CD4-positive, alpha-beta T cell (primary cell): ENCODE results near the gene TNS4. TPM values are rescaled to one million over a fixed set of nuclear protein-coding genes. Genes with fewer than 3 reads are reported as not detected.

ENCODE experiments used
- ATAC-seq: fragments of 200-7000 bp; cut with Tn5 transposase; one replicate; pipeline ENCODE4 v1.10.0; 2022; ENCODE audit warnings: mild to moderate bottlenecking; ENCODE audit not compliant: poor library complexity
- CTCF ChIA-PET: fragments of 350-600 bp; sonication (Branson Sonifier 250); formaldehyde crosslinking; loops from one replicate; lab custom pipeline; 2021; ENCODE audit warnings: antibody characterized with exemption, inconsistent platforms; lab: Charles Lee
- POLR2A ChIA-PET: fragments of 350-600 bp; sonication (Branson Sonifier 250); formaldehyde crosslinking; loops from one replicate; lab custom pipeline; 2021; ENCODE audit warnings: antibody characterized with exemption, inconsistent platforms; lab: Charles Lee
- DNase-seq, 14 experiments: peaks; one replicate each; pipeline ENCODE4 v3.0.0-alpha.2; 2013 to 2020; ENCODE audit warnings: mixed read lengths in 2 of 14
- H3K27ac ChIP-seq, 2 donors: one replicate each; pipeline versions ENCODE4 v1.5.1 to v1.7.0; 2013; ENCODE audit warnings: low read length in 2 of 2, low read depth in 1 of 2, mild to moderate bottlenecking in 1 of 2
- H3K27me3 ChIP-seq, 2 experiments: 1 replicate in 1 of 2; 2 replicates in 1 of 2; pipeline versions ENCODE4 v1.6.1 to v1.7.0; 2013; ENCODE audit warnings: low read length in 2 of 2, control low read depth in 1 of 2, mild to moderate bottlenecking in 1 of 2, moderate library complexity in 1 of 2; ENCODE audit not compliant: insufficient read depth in 2 of 2, control insufficient read depth in 1 of 2
- H3K36me3 ChIP-seq: one replicate; pipeline ENCODE4 v1.6.1; 2013; ENCODE audit warnings: low read length, control low read depth; ENCODE audit not compliant: insufficient read depth
- H3K4me1 ChIP-seq: one replicate; pipeline ENCODE4 v1.6.1; 2013; ENCODE audit warnings: low read length, control low read depth; ENCODE audit not compliant: insufficient read depth
- H3K4me3 ChIP-seq: one replicate; pipeline ENCODE4 v1.5.1; 2013; ENCODE audit warnings: mild to moderate bottlenecking, low read length, moderate library complexity
- H3K9me3 ChIP-seq, 2 experiments: 1 replicate in 1 of 2; 2 replicates in 1 of 2; pipeline versions ENCODE4 v1.6.1 to v1.7.0; 2013; ENCODE audit warnings: low read length in 2 of 2, mild to moderate bottlenecking in 2 of 2, control low read depth in 1 of 2, moderate library complexity in 1 of 2; ENCODE audit not compliant: control insufficient read depth in 1 of 2, insufficient read depth in 1 of 2
- H3K27ac Mint-ChIP-seq: one replicate; pipeline ENCODE4 v1.8.0; 2020; ENCODE audit warnings: mixed read lengths
- H3K27me3 Mint-ChIP-seq: one replicate; pipeline ENCODE4 v1.8.0; 2021; ENCODE audit warnings: mixed read lengths
- H3K36me3 Mint-ChIP-seq: one replicate; pipeline ENCODE4 v1.8.0; 2021; ENCODE audit warnings: low read depth, mixed read lengths
- H3K4me1 Mint-ChIP-seq: one replicate; pipeline ENCODE4 v1.8.0; 2021; ENCODE audit warnings: low read depth, mixed read lengths
- H3K4me3 Mint-ChIP-seq: one replicate; pipeline ENCODE4 v1.8.0; 2020; ENCODE audit warnings: mild to moderate bottlenecking, mixed read lengths
- H3K9me3 Mint-ChIP-seq: one replicate; pipeline ENCODE4 v1.8.0; 2020; ENCODE audit warnings: mixed read lengths
- intact Hi-C, 2 experiments: fragments of 100-400 bp; cut with DNase I in 1 of 2; cut with micrococcal nuclease in 1 of 2; formaldehyde crosslinking; loops; one replicate each; pipeline versions ENCODE4 v1.15.1 to v1.9.0; 2023 to 2025; cut with DNase I, micrococcal nuclease
- total RNA-seq, 174 experiments: library from RNA in 2 of 174; stranded (reverse) in 2 of 174; gene quantifications; one replicate each; pipeline ENCODE4 v1.2.3 and lab custom pipeline; 2021 to 2026
- TF ChIP-seq, protein P1 (sequence below): fragments of 200-600 bp; IDR thresholded peaks from one replicate; pipeline ENCODE4 v1.8.0; 2022; ENCODE audit warnings: antibody characterized with exemption, mild to moderate bottlenecking

Gene TNS4
- total RNA-seq, 2 experiments from 2014 or later = 3.0 to 4.2 TPM

GRCh38 chr17:40502716-40503115, 1.3 kb upstream of the TNS4 start:
- POLR2A ChIA-PET = interaction anchor here (0.6 kb wide), 1 partner anchor 58 kb away, joined by 3 read pairs; no protein-coding TSS in a partner anchor
- no peaks in the 10 kb centered on the region for H3K9me3 Mint-ChIP-seq
- Histone ChIP-seq H3K27ac (no peak overlapping the region), H3K4me3 (no peak overlapping the region), H3K9me3 (no peaks in the 10 kb centered on the region), H3K36me3 (no peaks in the 10 kb centered on the region), H3K27me3 (no peaks in the 10 kb centered on the region), H3K4me1 (no peaks in the 10 kb centered on the region)
- DNase-seq (no peak), ATAC-seq (no peak)
- no peak overlapping the region for H3K27ac Mint-ChIP-seq
- intact Hi-C loops = no loop called here
- TF ChIP-seq, protein P1, sequence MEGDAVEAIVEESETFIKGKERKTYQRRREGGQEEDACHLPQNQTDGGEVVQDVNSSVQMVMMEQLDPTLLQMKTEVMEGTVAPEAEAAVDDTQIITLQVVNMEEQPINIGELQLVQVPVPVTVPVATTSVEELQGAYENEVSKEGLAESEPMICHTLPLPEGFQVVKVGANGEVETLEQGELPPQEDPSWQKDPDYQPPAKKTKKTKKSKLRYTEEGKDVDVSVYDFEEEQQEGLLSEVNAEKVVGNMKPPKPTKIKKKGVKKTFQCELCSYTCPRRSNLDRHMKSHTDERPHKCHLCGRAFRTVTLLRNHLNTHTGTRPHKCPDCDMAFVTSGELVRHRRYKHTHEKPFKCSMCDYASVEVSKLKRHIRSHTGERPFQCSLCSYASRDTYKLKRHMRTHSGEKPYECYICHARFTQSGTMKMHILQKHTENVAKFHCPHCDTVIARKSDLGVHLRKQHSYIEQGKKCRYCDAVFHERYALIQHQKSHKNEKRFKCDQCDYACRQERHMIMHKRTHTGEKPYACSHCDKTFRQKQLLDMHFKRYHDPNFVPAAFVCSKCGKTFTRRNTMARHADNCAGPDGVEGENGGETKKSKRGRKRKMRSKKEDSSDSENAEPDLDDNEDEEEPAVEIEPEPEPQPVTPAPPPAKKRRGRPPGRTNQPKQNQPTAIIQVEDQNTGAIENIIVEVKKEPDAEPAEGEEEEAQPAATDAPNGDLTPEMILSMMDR = no peak
- CTCF ChIA-PET = no interaction called here
- H3K4me1 Mint-ChIP-seq = no peaks in the 10 kb centered on the region
- H3K4me3 Mint-ChIP-seq = no peak overlapping the region
- H3K27me3 Mint-ChIP-seq = no peaks in the 10 kb centered on the region
- H3K36me3 Mint-ChIP-seq = no peaks in the 10 kb centered on the region

- Histone ChIP-seq H3K27ac (no peak overlapping the region), H3K27me3 (no peaks in the 10 kb centered on the region), H3K36me3 (no peaks in the 10 kb centered on the region), H3K4me1 (no peaks in the 10 kb centered on the region), H3K9me3 (no peaks in the 10 kb centered on the region), H3K4me3 (no peak overlapping the region)
- Mint-ChIP-seq H3K27ac (no peak overlapping the region), H3K9me3 (no peaks in the 10 kb centered on the region), H3K4me3 (no peak overlapping the region), H3K4me1 (no peaks in the 10 kb centered on the region), H3K27me3 (no peaks in the 10 kb centered on the region), H3K36me3 (no peaks in the 10 kb centered on the region)
- ChIA-PET CTCF (no interaction called here), POLR2A (no interaction called here)
- TF ChIP-seq, protein P1 = no peak
- no peak for DNase-seq
- no peak for ATAC-seq
- intact Hi-C loops = no loop called here
Observed at GRCh38 chr17:40500709-40501108, 714 bp downstream of the TNS4 start.

DNA sequence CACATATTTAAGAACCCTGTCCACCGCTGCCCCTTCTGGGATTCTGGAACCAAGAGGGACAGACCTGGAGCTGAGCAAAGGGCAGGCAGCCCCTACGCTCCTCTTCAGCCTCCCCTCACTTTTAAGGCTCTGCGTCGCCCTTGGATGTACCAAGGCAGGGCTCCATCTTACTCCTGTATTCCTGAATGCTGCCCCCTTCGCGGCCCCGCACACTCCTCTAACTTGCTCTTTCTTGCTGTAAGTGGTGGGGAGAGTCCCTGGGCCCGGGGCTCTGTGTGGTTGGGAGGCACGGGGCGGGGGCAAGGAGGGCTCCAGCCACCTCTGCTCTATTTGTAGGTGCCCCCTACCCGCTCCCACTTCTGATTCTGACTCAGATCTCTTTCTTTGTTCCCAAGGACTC, 1.2 kb downstream of the TNS4 start:
- Histone ChIP-seq H3K27me3 (no peaks in the 10 kb centered on the region), H3K4me3 (no peak overlapping the region), H3K27ac (no peak overlapping the region), H3K9me3 (no peaks in the 10 kb centered on the region), H3K36me3 (no peaks in the 10 kb centered on the region), H3K4me1 (no peaks in the 10 kb centered on the region)
- DNase-seq = no peak
- no peaks in the 10 kb centered on the region for H3K9me3 Mint-ChIP-seq
- no peaks in the 10 kb centered on the region for H3K36me3 Mint-ChIP-seq
- H3K27me3 Mint-ChIP-seq = no peaks in the 10 kb centered on the region
- H3K4me1 Mint-ChIP-seq = no peaks in the 10 kb centered on the region
- ChIA-PET CTCF (no interaction called here), POLR2A (no interaction called here)
- intact Hi-C loops = no loop called here
- TF ChIP-seq, protein P1 = no peak
- no peak overlapping the region for H3K27ac Mint-ChIP-seq
- ATAC-seq = no peak
- no peak overlapping the region for H3K4me3 Mint-ChIP-seq
